DND-41 (cell line): ENCODE results near the gene DOCK4.
"Not testable (repeated sequence)": the region's sequence is repeated elsewhere in the genome, so short reads cannot be mapped to it uniquely, and the experiment has no call there.

Source experiments
- ATAC-seq: fragments of 200-7000 bp; cut with Tn5 transposase; 3 replicates; pipeline ENCODE4 v1.9.1; 2021; ENCODE audit warnings: low read depth; ENCODE audit not compliant: insufficient read depth
- DNase-seq: peaks from one replicate; pipeline ENCODE4 v3.0.0-alpha.2; 2020
- H2AFZ ChIP-seq: 2 replicates; pipeline ENCODE4 v1.6.0; 2012; ENCODE audit warnings: low read depth, low read length
- H3K27ac ChIP-seq: 2 replicates; pipeline ENCODE4 v1.5.1; 2012; ENCODE audit warnings: low read length, inconsistent platforms
- H3K27me3 ChIP-seq: fragments of 200-600 bp; sonication (generic); 2 replicates; pipeline ENCODE4 v1.6.0; 2012; ENCODE audit warnings: low read length, mild to moderate bottlenecking, inconsistent platforms; ENCODE audit not compliant: insufficient read depth, poor library complexity
- H3K36me3 ChIP-seq: 2 replicates; pipeline ENCODE4 v1.5.1; 2012; ENCODE audit warnings: low read length, inconsistent platforms; ENCODE audit not compliant: insufficient read depth
- H3K4me1 ChIP-seq: 2 replicates; pipeline ENCODE4 v1.5.1; 2012; ENCODE audit warnings: mild to moderate bottlenecking, low read length; ENCODE audit not compliant: insufficient read depth
- H3K4me2 ChIP-seq: 2 replicates; pipeline ENCODE4 v1.6.0; 2012; ENCODE audit warnings: mild to moderate bottlenecking, moderate library complexity, low read length, inconsistent platforms; ENCODE audit not compliant: insufficient read depth
- H3K4me3 ChIP-seq, 2 experiments: fragments of 200-600 bp in 1 of 2; shearing (Covaris generic) in 1 of 2; 2 replicates each; pipeline ENCODE4 v1.5.1; 2012 to 2016; ENCODE audit warnings: inconsistent platforms in 2 of 2, low read length in 2 of 2, mild to moderate bottlenecking in 2 of 2, low read depth in 1 of 2, moderate library complexity in 1 of 2
- H3K79me2 ChIP-seq: 2 replicates; pipeline ENCODE4 v1.6.0; 2012; ENCODE audit warnings: low read length, inconsistent platforms; ENCODE audit not compliant: insufficient read depth
- H3K9ac ChIP-seq: 2 replicates; pipeline ENCODE4 v1.6.0; 2012; ENCODE audit warnings: low read depth, mild to moderate bottlenecking, inconsistent platforms, low read length, moderate library complexity
- H3K9me3 ChIP-seq: 2 replicates; pipeline ENCODE4 v1.5.1; 2012; ENCODE audit warnings: low read length, moderate library complexity, mild to moderate bottlenecking, inconsistent platforms; ENCODE audit not compliant: insufficient read depth, severe bottlenecking
- H4K20me1 ChIP-seq: 2 replicates; pipeline ENCODE4 v1.6.0; 2012; ENCODE audit warnings: low read length; ENCODE audit not compliant: insufficient read depth
- EZH2 ChIP-seq: IDR thresholded peaks from 3 replicates; pipeline ENCODE4 v1.6.1; 2012; ENCODE audit warnings: borderline replicate concordance, low read depth, mild to moderate bottlenecking, moderate library complexity, low read length, inconsistent platforms; ENCODE audit not compliant: severe bottlenecking
- TF ChIP-seq, protein P1 (sequence below): IDR thresholded peaks from 2 replicates; pipeline ENCODE4 v1.5.1; 2012; ENCODE audit warnings: borderline replicate concordance, low read length, moderate library complexity, mild to moderate bottlenecking; ENCODE audit not compliant: poor library complexity, severe bottlenecking; ENCODE audit errors: extremely low read depth

DOCK4 gene

DNA sequence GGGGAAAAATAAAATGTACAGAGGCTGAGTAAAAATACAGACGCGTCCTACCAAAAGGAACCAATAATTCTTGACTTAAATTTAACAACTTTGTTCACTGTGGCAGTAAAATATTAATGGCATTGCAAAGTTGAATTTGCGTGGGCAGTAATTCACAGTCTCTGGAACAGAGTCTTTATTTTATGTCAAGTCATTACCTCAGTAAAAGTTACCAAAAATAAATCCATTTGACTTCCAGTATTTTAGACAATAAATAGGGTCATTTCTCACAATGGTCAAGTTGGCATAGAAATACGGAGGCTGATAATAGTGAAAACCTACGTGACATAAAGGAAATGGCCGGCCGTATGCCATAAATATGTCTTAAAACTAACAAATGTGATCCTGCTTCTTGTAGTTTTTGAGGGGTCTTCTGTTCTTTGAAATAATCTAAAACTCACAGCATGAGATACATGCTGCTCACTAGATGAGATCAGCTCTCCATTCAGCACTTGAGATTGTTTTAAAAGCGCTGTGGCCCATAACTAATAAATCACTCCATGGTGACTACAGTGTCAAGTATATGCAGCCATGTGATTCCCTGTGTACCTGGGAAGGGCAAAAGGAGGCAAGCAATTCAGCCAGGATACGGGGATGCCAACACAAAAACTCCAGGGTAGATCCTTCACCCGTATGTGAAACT lies 75.3 kb downstream of the DOCK4 start:
- H4K20me1 ChIP-seq, result no peaks in the 10 kb centered on the region

DNA sequence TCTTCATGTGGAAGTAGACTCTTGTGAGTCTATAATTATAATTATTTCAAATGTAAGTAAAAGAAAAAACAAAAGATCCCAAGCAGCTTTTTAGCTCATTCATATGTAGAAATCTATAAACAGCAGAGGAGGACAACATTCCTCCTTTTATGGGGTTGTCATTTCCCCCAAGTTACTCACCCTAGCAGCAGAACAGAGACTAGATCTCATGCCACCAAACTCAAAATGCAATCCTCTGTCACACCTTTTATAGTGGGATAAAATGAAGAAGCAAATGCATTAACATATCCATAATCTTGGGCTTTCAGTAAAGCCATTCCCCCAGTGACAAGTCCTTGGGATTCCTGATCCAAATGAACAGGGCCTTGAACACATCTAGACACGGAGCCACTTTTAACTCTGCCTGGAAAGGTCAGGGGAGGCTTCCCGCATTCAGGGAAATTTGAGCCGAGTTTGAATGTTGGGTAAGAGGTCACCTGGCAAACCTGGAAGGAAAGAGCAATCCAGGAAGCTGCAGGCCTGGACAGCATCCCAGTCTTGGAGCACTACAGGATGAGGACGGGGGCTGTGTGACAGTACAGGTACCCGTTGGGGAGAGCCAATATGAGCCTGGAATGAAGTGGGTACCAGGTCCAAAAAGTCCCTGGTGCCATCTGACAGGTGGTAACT lies 76.4 kb downstream of the DOCK4 start:
- ATAC-seq, result no peak
- Histone ChIP-seq H2AFZ (no peak overlapping the region), H3K9ac (no peak overlapping the region), H3K9me3 (no peaks in the 10 kb centered on the region), H3K27ac (no peak overlapping the region), H3K4me2 (no peak overlapping the region), H3K36me3 (no peaks in the 10 kb centered on the region), H3K27me3 (no peaks in the 10 kb centered on the region), H3K79me2 (no peaks in the 10 kb centered on the region), H4K20me1 (no peaks in the 10 kb centered on the region), H3K4me3 (no peak overlapping the region), H3K4me1 (no peaks in the 10 kb centered on the region)
- no peak for TF ChIP-seq EZH2
- TF ChIP-seq, protein P1, sequence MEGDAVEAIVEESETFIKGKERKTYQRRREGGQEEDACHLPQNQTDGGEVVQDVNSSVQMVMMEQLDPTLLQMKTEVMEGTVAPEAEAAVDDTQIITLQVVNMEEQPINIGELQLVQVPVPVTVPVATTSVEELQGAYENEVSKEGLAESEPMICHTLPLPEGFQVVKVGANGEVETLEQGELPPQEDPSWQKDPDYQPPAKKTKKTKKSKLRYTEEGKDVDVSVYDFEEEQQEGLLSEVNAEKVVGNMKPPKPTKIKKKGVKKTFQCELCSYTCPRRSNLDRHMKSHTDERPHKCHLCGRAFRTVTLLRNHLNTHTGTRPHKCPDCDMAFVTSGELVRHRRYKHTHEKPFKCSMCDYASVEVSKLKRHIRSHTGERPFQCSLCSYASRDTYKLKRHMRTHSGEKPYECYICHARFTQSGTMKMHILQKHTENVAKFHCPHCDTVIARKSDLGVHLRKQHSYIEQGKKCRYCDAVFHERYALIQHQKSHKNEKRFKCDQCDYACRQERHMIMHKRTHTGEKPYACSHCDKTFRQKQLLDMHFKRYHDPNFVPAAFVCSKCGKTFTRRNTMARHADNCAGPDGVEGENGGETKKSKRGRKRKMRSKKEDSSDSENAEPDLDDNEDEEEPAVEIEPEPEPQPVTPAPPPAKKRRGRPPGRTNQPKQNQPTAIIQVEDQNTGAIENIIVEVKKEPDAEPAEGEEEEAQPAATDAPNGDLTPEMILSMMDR, result no peak
- no peak for DNase-seq

More for the DNA sequence above, 75.3 kb downstream of the DOCK4 start:
- H2AFZ ChIP-seq, result no peak overlapping the region
- TF ChIP-seq, protein P1, result no peak
- no peak for TF ChIP-seq EZH2
- DNase-seq (no peak), ATAC-seq (no peak)
- no peak overlapping the region for H3K9ac ChIP-seq
- no peak overlapping the region for H3K27ac ChIP-seq
- no peaks in the 10 kb centered on the region for H3K79me2 ChIP-seq
- no peaks in the 10 kb centered on the region for H3K27me3 ChIP-seq
- H3K9me3 ChIP-seq, result no peaks in the 10 kb centered on the region
- H3K36me3 ChIP-seq, result no peaks in the 10 kb centered on the region
- H3K4me1 ChIP-seq, result no peaks in the 10 kb centered on the region
- H3K4me2 ChIP-seq, result no peak overlapping the region
- H3K4me3 ChIP-seq, result no peak overlapping the region

DNA sequence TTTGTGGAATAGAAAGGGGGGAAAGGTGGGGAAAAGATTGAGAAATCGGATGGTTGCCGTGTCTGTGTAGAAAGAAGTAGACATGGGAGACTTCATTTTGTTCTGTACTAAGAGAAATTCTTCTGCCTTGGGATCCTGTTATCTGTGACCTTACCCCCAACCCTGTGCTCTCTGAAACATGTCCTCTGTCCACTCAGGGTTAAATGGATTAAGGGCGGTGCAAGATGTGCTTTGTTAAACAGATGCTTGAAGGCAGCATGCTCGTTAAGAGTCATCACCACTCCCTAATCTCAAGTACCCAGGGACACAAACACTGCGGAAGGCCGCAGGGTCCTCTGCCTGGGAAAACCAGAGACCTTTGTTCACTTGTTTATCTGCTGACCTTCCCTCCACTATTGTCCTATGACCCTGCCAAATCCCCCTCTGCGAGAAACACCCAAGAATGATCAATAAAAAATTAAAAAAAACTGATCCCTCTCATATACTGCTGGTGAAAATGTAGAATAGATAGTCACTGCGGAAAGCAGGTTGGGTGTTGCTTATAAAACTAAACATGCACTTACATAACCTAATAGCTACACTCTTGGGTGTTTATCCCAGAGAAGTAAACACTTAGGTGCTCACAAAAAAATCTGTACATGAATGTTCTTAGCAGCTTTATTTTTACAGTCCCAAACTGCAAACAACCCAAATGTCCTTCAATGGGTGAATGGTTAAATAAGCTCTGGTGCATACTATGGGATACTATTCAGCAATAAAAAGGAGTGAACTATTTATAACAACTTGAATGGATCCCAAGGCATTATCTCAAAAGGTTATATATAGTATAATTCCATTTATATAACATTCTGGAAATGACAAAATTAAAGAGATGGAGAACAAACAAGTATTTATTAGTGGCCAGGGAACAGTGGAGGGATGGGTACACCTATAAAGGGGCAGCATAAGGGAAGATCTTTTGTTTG lies 77.5 kb downstream of the DOCK4 start:
- H3K4me1 ChIP-seq, H3K36me3 ChIP-seq, H3K27me3 ChIP-seq, H4K20me1 ChIP-seq, DNase-seq, H3K9me3 ChIP-seq, H3K79me2 ChIP-seq, H3K9ac ChIP-seq, ATAC-seq, H2AFZ ChIP-seq, H3K4me3 ChIP-seq, H3K4me2 ChIP-seq, H3K27ac ChIP-seq: not testable (repeated sequence)

DNA sequence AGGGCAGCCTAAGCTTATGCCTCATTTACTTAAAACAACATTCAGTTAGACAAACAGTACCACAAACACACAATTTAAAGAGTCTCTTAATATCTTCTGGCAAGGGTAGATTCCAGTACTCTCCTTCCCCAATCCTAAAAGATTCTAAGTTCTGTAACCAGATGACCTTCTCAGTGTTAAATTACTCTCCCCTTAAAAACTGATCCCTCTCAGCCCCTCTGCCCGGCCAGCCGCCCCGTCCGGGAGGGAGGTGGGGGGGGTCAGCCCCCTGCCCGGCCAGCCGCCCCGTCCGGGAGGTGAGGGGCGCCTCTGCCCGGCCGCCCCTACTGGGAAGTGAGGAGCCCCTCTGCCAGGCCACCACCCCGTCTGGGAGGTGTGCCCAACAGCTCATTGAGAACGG lies 78.2 kb downstream of the DOCK4 start:
- not testable (repeated sequence) for ATAC-seq, H2AFZ ChIP-seq, H4K20me1 ChIP-seq, H3K4me3 ChIP-seq, H3K79me2 ChIP-seq, DNase-seq, H3K9me3 ChIP-seq, H3K36me3 ChIP-seq, H3K4me1 ChIP-seq, H3K27ac ChIP-seq, H3K4me2 ChIP-seq, H3K9ac ChIP-seq, H3K27me3 ChIP-seq
